IMR-90 (cell line): ENCODE results near the gene HGFAC. TPM values are rescaled to one million over a fixed set of nuclear protein-coding genes. Genes with fewer than 3 reads are reported as not detected.
A peak's percentile ranks its signal among the peaks of the same experiment; 100 is the strongest.

ENCODE experiments used
- ATAC-seq: fragments of 200-7000 bp; cut with Tn5 transposase; 2 replicates; pipeline ENCODE4 v1.9.1; 2020; ENCODE audit warnings: low read depth, mild to moderate bottlenecking, moderate library complexity
- BruUV-seq: library from RNA; stranded (reverse); fragments of 400-500 nt; replicated peaks from 2 replicates; lab custom pipeline; 2021; lab: Mats Ljungman, UMichigan
- CTCF ChIA-PET: fragments of 300-600 bp; formaldehyde crosslinking; extraction: SDS; loops from one replicate; lab custom pipeline; 2021; ENCODE audit warnings: antibody characterized with exemption; lab: Yijun Ruan, JAX
- POLR2A ChIA-PET: fragments of 300-600 bp; sonication (Branson Sonifier 250); formaldehyde crosslinking; loops from one replicate; lab custom pipeline; 2022; ENCODE audit warnings: antibody characterized with exemption; ENCODE audit not compliant: unreplicated experiment; lab: Charles Lee
- DNase-seq: peaks from one replicate; pipeline ENCODE4 v3.0.0; 2013
- H2AFZ ChIP-seq: replicated peaks from 2 replicates; pipeline ENCODE3; 2013; ENCODE audit warnings: low read length, mild to moderate bottlenecking; ENCODE audit not compliant: poor library complexity
- H2AK5ac ChIP-seq: 2 replicates; pipeline ENCODE4 v1.6.1; 2013; ENCODE audit warnings: low read depth, low read length, inconsistent platforms
- H2AK9ac ChIP-seq: replicated peaks from 2 replicates; pipeline ENCODE3; 2013; ENCODE audit warnings: mild to moderate bottlenecking, low read depth, low read length, moderate library complexity; ENCODE audit not compliant: poor library complexity
- H2BK120ac ChIP-seq: 2 replicates; pipeline ENCODE4 v1.6.1; 2013; ENCODE audit warnings: low read depth, low read length, inconsistent platforms
- H2BK15ac ChIP-seq: 3 replicates; pipeline ENCODE4 v1.6.1; 2013; ENCODE audit warnings: low read depth, low read length, inconsistent platforms
- H2BK20ac ChIP-seq: 2 replicates; pipeline ENCODE4 v1.6.1; 2013; ENCODE audit warnings: low read depth, mild to moderate bottlenecking, inconsistent platforms, low read length, moderate library complexity
- H2BK5ac ChIP-seq: 2 replicates; pipeline ENCODE4 v1.6.1; 2013; ENCODE audit warnings: mild to moderate bottlenecking, low read depth, low read length, inconsistent platforms; ENCODE audit not compliant: poor library complexity, severe bottlenecking
- H3K14ac ChIP-seq: replicated peaks from 2 replicates; pipeline ENCODE4 v1.6.1; 2013; ENCODE audit warnings: low read depth, low read length, inconsistent platforms
- H3K18ac ChIP-seq: 2 replicates; pipeline ENCODE4 v1.6.1; 2013; ENCODE audit warnings: low read depth, low read length, control low read depth
- H3K23ac ChIP-seq: 2 replicates; pipeline ENCODE4 v1.6.1; 2013; ENCODE audit warnings: low read depth, low read length, inconsistent platforms
- H3K27ac ChIP-seq: 2 replicates; pipeline ENCODE4 v1.5.1; 2013; ENCODE audit warnings: mild to moderate bottlenecking, control low read depth, low read length; ENCODE audit not compliant: insufficient read depth
- H3K27me3 ChIP-seq: 2 replicates; pipeline ENCODE4 v1.6.1; 2013; ENCODE audit warnings: low read length; ENCODE audit not compliant: control insufficient read depth, insufficient read depth
- H3K36me3 ChIP-seq: 2 replicates; pipeline ENCODE4 v1.6.1; 2013; ENCODE audit warnings: low read length, mixed read lengths; ENCODE audit not compliant: control insufficient read depth, insufficient read depth
- H3K4ac ChIP-seq: 2 replicates; pipeline ENCODE4 v1.6.1; 2013; ENCODE audit warnings: low read depth, low read length, inconsistent platforms
- H3K4me1 ChIP-seq: 2 replicates; pipeline ENCODE4 v1.6.1; 2013; ENCODE audit warnings: low read length, mixed read lengths; ENCODE audit not compliant: control insufficient read depth, insufficient read depth
- H3K4me2 ChIP-seq: 2 replicates; pipeline ENCODE4 v1.6.1; 2013; ENCODE audit warnings: low read depth, mild to moderate bottlenecking, control low read depth, low read length, moderate library complexity
- H3K4me3 ChIP-seq: 2 replicates; pipeline ENCODE4 v1.5.1; 2013; ENCODE audit warnings: low read depth, mild to moderate bottlenecking, control low read depth, low read length, moderate library complexity; ENCODE audit not compliant: insufficient read depth
- H3K56ac ChIP-seq: 2 replicates; pipeline ENCODE4 v1.6.1; 2013; ENCODE audit warnings: low read length, inconsistent platforms; ENCODE audit not compliant: insufficient read depth; ENCODE audit errors: extremely low read depth
- H3K79me1 ChIP-seq, 2 experiments: 2 replicates each; pipeline ENCODE4 v1.6.1; 2013; ENCODE audit warnings: low read length in 2 of 2, inconsistent platforms in 1 of 2, low read depth in 1 of 2
- H3K9ac ChIP-seq: 2 replicates; pipeline ENCODE4 v1.6.1; 2013; ENCODE audit warnings: low read depth, low read length, control low read depth
- H3K9me1 ChIP-seq: 2 replicates; pipeline ENCODE4 v1.6.1; 2013; ENCODE audit warnings: low read length, inconsistent platforms; ENCODE audit not compliant: insufficient read depth
- H3K9me3 ChIP-seq: 2 replicates; pipeline ENCODE4 v1.6.1; 2013; ENCODE audit warnings: low read length; ENCODE audit not compliant: control insufficient read depth, insufficient read depth
- H4K20me1 ChIP-seq: 2 replicates; pipeline ENCODE4 v1.6.1; 2013; ENCODE audit warnings: low read length, inconsistent platforms; ENCODE audit not compliant: insufficient read depth
- H4K5ac ChIP-seq: 2 replicates; pipeline ENCODE4 v1.6.1; 2013; ENCODE audit warnings: mild to moderate bottlenecking, low read depth, low read length, control low read depth
- H4K8ac ChIP-seq, 2 experiments: 2 replicates each; pipeline ENCODE4 v1.6.1; 2013; ENCODE audit warnings: low read depth in 2 of 2, low read length in 2 of 2, control low read depth in 1 of 2, inconsistent platforms in 1 of 2
- H4K91ac ChIP-seq: 2 replicates; pipeline ENCODE4 v1.6.1; 2013; ENCODE audit warnings: low read depth, low read length, inconsistent platforms; ENCODE audit not compliant: insufficient read depth
- BHLHE40 ChIP-seq: fragments of 150-350 bp; IDR thresholded peaks from 2 replicates; pipeline ENCODE4 v1.6.1; 2016; ENCODE audit warnings: mild to moderate bottlenecking, low read depth, low read length
- CEBPB ChIP-seq: IDR thresholded peaks from 2 replicates; pipeline ENCODE4 v1.6.1; 2012; ENCODE audit warnings: low read depth, low read length, improper control_type of control experiment
- CHD1 ChIP-seq: IDR thresholded peaks from 2 replicates; pipeline ENCODE4 v1.6.1; 2012; ENCODE audit warnings: low read depth, low read length, improper control_type of control experiment
- CTCF ChIP-seq: conservative IDR thresholded peaks from 2 replicates; pipeline ENCODE4 v1.5.1; 2012; ENCODE audit warnings: mild to moderate bottlenecking, low read depth, low read length, improper control_type of control experiment
- FOS ChIP-seq: fragments of 150-350 bp; IDR thresholded peaks from 2 replicates; pipeline ENCODE4 v1.6.1; 2016; ENCODE audit warnings: low read depth, low read length
- MAFK ChIP-seq: IDR thresholded peaks from 2 replicates; pipeline ENCODE4 v1.6.1; 2012; ENCODE audit warnings: low read depth, low read length, improper control_type of control experiment
- MAZ ChIP-seq: IDR thresholded peaks from 2 replicates; pipeline ENCODE4 v1.6.1; 2012; ENCODE audit warnings: low read depth, mild to moderate bottlenecking, low read length, improper control_type of control experiment, moderate library complexity, borderline replicate concordance
- MXI1 ChIP-seq: IDR thresholded peaks from 2 replicates; pipeline ENCODE4 v1.6.1; 2012; ENCODE audit warnings: low read depth, mild to moderate bottlenecking, low read length, moderate library complexity, borderline replicate concordance
- NFE2L2 ChIP-seq: fragments of 150-350 bp; IDR thresholded peaks from 2 replicates; pipeline ENCODE4 v1.6.1; 2016; ENCODE audit warnings: low read depth, mild to moderate bottlenecking, low read length
- POLR2A ChIP-seq: IDR thresholded peaks from 2 replicates; pipeline ENCODE4 v1.6.1; 2012; ENCODE audit warnings: mild to moderate bottlenecking, low read depth, low read length
- RAD21 ChIP-seq: IDR thresholded peaks from 2 replicates; pipeline ENCODE4 v1.6.1; 2012; ENCODE audit warnings: low read length, improper control_type of control experiment
- RCOR1 ChIP-seq: IDR thresholded peaks from 2 replicates; pipeline ENCODE4 v1.6.1; 2012; ENCODE audit warnings: mild to moderate bottlenecking, low read length, improper control_type of control experiment; ENCODE audit not compliant: insufficient replicate concordance
- RFX5 ChIP-seq: IDR thresholded peaks from 2 replicates; pipeline ENCODE4 v1.8.0; 2012; ENCODE audit warnings: low read depth, mild to moderate bottlenecking, low read length, moderate library complexity
- SMC3 ChIP-seq: fragments of 150-350 bp; IDR thresholded peaks from 2 replicates; pipeline ENCODE4 v1.6.1; 2016; ENCODE audit warnings: low read depth, mild to moderate bottlenecking, antibody characterized with exemption, low read length, moderate library complexity
- USF2 ChIP-seq: fragments of 150-350 bp; IDR thresholded peaks from 2 replicates; pipeline ENCODE4 v1.6.1; 2017; ENCODE audit warnings: mild to moderate bottlenecking, antibody characterized with exemption, low read length, low read depth
- WGBS, 2 experiments: methylation state at CpG; one replicate each; pipeline versions ENCODE4 v1.1.5 to v1.1.7; 2013; ENCODE audit warnings: missing lambda C conversion rate in 2 of 2; ENCODE audit not compliant: insufficient read length in 1 of 2; ENCODE audit errors: extremely low coverage in 2 of 2; 5-methylcytosine and 5-hydroxymethylcytosine counted together
- dilution Hi-C: fragments of 300-500 bp; cut with HindIII; formaldehyde crosslinking; loops from one replicate; pipeline ENCODE4 v1.14.3; 2018; ENCODE audit warnings: low sequenced_read_pairs; ENCODE audit not compliant: unreplicated experiment
- in situ Hi-C: fragments of 300-500 bp; cut with MboI; formaldehyde crosslinking; loops from 3 replicates; pipeline ENCODE4 v1.14.3; 2019; ENCODE audit warnings: low sequenced_read_pairs, inconsistent platforms, mixed read lengths
- intact Hi-C: fragments of 100-400 bp; cut with micrococcal nuclease; formaldehyde crosslinking; loops from 2 replicates; pipeline ENCODE4 v1.10.0; 2022
- polyA plus RNA-seq, 3 experiments: library from polyadenylated mRNA; depleted of rRNA; stranded (reverse); fragments of >200 nt; gene quantifications; 2 replicates each; pipeline ENCODE4 v1.2.3, GENCODE V29; 2012; ENCODE audit warnings: low replicate concordance in 1 of 3
- total RNA-seq: library from RNA; depleted of rRNA; stranded (reverse); fragments of >200 nt; gene quantifications from 2 replicates; pipeline ENCODE4 v1.2.3, GENCODE V29; 2012
- TF ChIP-seq, protein P1 (sequence below): fragments of 150-350 bp; IDR thresholded peaks from 2 replicates; pipeline ENCODE4 v1.6.1; 2016; ENCODE audit warnings: low read depth, mild to moderate bottlenecking, low read length, moderate library complexity, borderline replicate concordance

HGFAC gene
- total and polyA plus RNA-seq, 2 of the 4 experiments (the other 2 are of a cell fraction): 0.05 TPM; not detected in 1

DNA sequence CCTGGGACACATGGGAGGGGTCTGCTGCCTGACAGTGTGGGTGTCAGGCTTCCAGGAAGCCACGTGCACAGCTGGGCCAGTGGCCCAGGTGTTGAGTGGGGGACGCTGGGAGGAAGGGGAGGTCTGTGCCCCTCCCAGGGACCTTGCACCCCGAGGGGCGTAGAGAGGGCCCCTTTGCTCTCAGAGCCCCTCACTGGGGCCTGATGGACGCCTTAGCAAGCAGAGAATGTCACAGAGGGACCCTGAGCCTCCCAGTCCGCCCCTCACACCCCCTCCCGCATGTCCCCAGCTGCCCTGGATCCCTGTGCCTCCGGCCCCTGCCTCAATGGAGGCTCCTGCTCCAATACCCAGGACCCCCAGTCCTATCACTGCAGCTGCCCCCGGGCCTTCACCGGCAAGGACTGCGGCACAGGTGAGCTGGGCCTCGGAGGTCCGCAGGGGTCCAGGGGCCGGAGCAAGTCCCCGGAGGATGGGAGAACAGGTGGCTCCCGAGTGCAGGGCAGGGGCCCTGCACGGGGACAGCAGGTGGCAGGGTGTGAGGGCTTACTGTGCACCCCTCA lies 2.1 kb downstream of the HGFAC start:
- H3K4me1 ChIP-seq: no peaks in the 10 kb centered on the region
- no peaks in the 10 kb centered on the region for H3K36me3 ChIP-seq
- H2BK5ac ChIP-seq: no peak overlapping the region
- H4K91ac ChIP-seq: no peak overlapping the region
- 0 out of 2 replicates have a peak overlapping the region, but pooled peaks have one; percentile 4 for H2BK120ac ChIP-seq
- ChIA-PET POLR2A (no interaction called here), CTCF (no interaction called here)
- H2BK20ac ChIP-seq: no peak overlapping the region
- dilution Hi-C loops: no loop called here
- H4K5ac ChIP-seq: no peak overlapping the region
- no peak overlapping the region for H3K56ac ChIP-seq
- H3K9me1 ChIP-seq: no peaks in the 10 kb centered on the region
- H3K9me3 ChIP-seq: no peaks in the 10 kb centered on the region
- no peak overlapping the region for H3K9ac ChIP-seq
- 73% methylated on average over 6 of the region's 17 CpGs; no CpG with 5 or more reads in 1 of the 2 experiments for WGBS, 2 experiments
- DNase-seq (no peak), ATAC-seq (no peak)
- no peak overlapping the region for H3K4me3 ChIP-seq
- peak overlapping the region; percentile 64; the same call in 1 of the 2 replicates for H2AK5ac ChIP-seq
- H2AFZ ChIP-seq: peak overlapping the region; percentile 16
- no peak overlapping the region for H3K23ac ChIP-seq
- intact Hi-C loops: loop anchor here (1.0 to 5.0 kb wide), 2 partner anchors 98 to 337 kb away; no protein-coding TSS in a partner anchor
- in situ Hi-C loops: loop anchor here (5.0 kb wide), 1 partner anchor 97 kb away; no protein-coding TSS in a partner anchor
- no peak overlapping the region for H3K4ac ChIP-seq
- no peaks in the 10 kb centered on the region for H3K79me1 ChIP-seq
- H3K27me3 ChIP-seq: no peaks in the 10 kb centered on the region
- no peak overlapping the region for H3K14ac ChIP-seq
- TF ChIP-seq RFX5 (no peak), USF2 (no peak), NFE2L2 (no peak), BHLHE40 (no peak), MXI1 (no peak), RAD21 (no peak), CEBPB (no peak), RCOR1 (no peak), POLR2A (no peak), MAZ (no peak), CTCF (no peak), FOS (no peak), CHD1 (no peak), SMC3 (no peak), MAFK (no peak)
- TF ChIP-seq, protein P1, sequence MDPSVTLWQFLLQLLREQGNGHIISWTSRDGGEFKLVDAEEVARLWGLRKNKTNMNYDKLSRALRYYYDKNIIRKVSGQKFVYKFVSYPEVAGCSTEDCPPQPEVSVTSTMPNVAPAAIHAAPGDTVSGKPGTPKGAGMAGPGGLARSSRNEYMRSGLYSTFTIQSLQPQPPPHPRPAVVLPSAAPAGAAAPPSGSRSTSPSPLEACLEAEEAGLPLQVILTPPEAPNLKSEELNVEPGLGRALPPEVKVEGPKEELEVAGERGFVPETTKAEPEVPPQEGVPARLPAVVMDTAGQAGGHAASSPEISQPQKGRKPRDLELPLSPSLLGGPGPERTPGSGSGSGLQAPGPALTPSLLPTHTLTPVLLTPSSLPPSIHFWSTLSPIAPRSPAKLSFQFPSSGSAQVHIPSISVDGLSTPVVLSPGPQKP: no peak
- no TSS peak for BruUV-seq
- H2BK15ac ChIP-seq: no peak overlapping the region
- no peak overlapping the region for H4K8ac ChIP-seq
- H3K4me2 ChIP-seq: no peak overlapping the region
- no peak overlapping the region for H3K27ac ChIP-seq
- peak overlapping the region; percentile 55 for H2AK9ac ChIP-seq
- no peak overlapping the region for H3K18ac ChIP-seq
- H4K20me1 ChIP-seq: peaks cover 5% of the 10 kb centered on the region; the same call in 1 of the 2 replicates
